Right lobe of liver (tissue), 4 donors: Measurements from ENCODE around the gene KCNMA1.

ENCODE experiments used
- CTCF ChIP-seq, 4 donors: fragments of 200-600 bp in 3 of 4; fragments of 450-650 bp in 1 of 4; IDR thresholded peaks; one replicate each; pipeline versions ENCODE4 v1.5.1 to v1.8.0; 2016 to 2022; ENCODE audit warnings: antibody characterized with exemption in 4 of 4, mild to moderate bottlenecking in 2 of 4
- POLR2A ChIP-seq: fragments of 450-650 bp; IDR thresholded peaks from one replicate; pipeline ENCODE4 v1.6.1; 2017; ENCODE audit warnings: antibody characterized with exemption, mild to moderate bottlenecking
- donor health status: DM: no; HTN: no; CAD: no.
- donor health status: DM: no; HTN: no; CAD: no.
- donor health status: DM: no; HTN: yes; CAD: no.

- no peak for TF ChIP-seq CTCF (IDR thresholded peaks at IDR 0.05)
- no peak for TF ChIP-seq POLR2A
Measured at GRCh38 chr10:77237120-77237519, 400.5 kb downstream of the KCNMA1 start.
